Tibial artery (tissue), 4 donors: ENCODE results near the gene ZNF304.

ENCODE experiments used
- DNase-seq, 2 donors: peaks; one replicate each; pipeline ENCODE4 v3.0.0-alpha.2; 2019
- H3K27ac ChIP-seq, 2 donors: fragments of 200-600 bp; sonication (generic) in 1 of 2; 1 replicate in 1 of 2; 2 replicates in 1 of 2; pipeline ENCODE4 v1.5.1; 2018 to 2019; ENCODE audit warnings: mild to moderate bottlenecking in 1 of 2
- H3K27me3 ChIP-seq, 2 donors: fragments of 200-600 bp; sonication (generic) in 1 of 2; one replicate each; pipeline versions ENCODE4 v1.5.1 to v1.6.0; 2016 to 2019
- H3K36me3 ChIP-seq, 3 donors: fragments of 200-600 bp; sonication (generic) in 2 of 3; one replicate each; pipeline ENCODE4 v1.5.1; 2016 to 2019; ENCODE audit warnings: mild to moderate bottlenecking in 2 of 3
- H3K4me1 ChIP-seq, 4 donors: fragments of 200-600 bp; sonication (generic) in 2 of 4; 1 replicate in 3 of 4; 2 replicates in 1 of 4; pipeline ENCODE4 v1.5.1; 2016 to 2019
- H3K4me3 ChIP-seq, 2 donors: fragments of 200-600 bp; sonication (generic) in 1 of 2; 1 replicate in 1 of 2; 2 replicates in 1 of 2; pipeline ENCODE4 v1.5.1; 2018 to 2019; ENCODE audit warnings: mild to moderate bottlenecking in 2 of 2
- H3K9me3 ChIP-seq, 3 donors: fragments of 200-600 bp; sonication (generic) in 1 of 3; one replicate each; pipeline ENCODE4 v1.5.1; 2016 to 2019
- intact Hi-C: fragments of 100-400 bp; cut with DNase I; formaldehyde crosslinking; loops from one replicate; pipeline ENCODE4 v1.15.0; 2023; ENCODE audit warnings: low total_unique reads
- TF ChIP-seq, protein P1 (sequence below), 2 experiments: fragments of 200-600 bp in 1 of 2; fragments of 450-650 bp in 1 of 2; IDR thresholded peaks; one replicate each; pipeline ENCODE4 v1.5.1; 2017 to 2019; ENCODE audit warnings: antibody characterized with exemption in 2 of 2, mild to moderate bottlenecking in 1 of 2, moderate library complexity in 1 of 2

Gene ZNF304

DNA sequence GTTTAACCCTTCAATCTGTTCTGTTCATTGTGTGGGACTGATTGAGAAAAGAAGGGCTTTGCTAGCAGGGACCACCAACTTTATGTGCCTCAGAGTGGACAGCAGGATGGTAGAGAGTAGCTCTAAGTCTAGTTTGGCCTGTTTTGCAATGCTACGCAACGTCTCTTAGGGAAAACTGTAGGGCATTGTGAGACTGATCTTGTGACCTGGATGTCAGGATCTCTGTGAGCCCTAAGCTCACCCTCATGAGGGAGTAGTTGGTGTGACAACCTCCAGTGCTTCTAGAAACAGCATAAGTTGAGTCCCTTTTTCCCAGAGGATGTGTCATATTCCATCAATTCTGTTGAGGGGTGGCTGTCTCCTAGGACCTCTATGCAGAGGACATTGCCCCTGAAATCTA lies 40.3 kb upstream of the ZNF304 start:
- DNase-seq: no peak
- Histone ChIP-seq H3K27ac (no peak overlapping the region), H3K27me3 (no peaks in the 10 kb centered on the region), H3K36me3 (peaks cover 0 to 1% (median under 1%) of the 10 kb centered on the region in 3 donors), H3K9me3 (peaks cover 0 to 10% (median 0%) of the 10 kb centered on the region in 3 donors), H3K4me1 (no peaks in the 10 kb centered on the region), H3K4me3 (no peak overlapping the region)
- intact Hi-C loops: no loop called here
- TF ChIP-seq, protein P1, sequence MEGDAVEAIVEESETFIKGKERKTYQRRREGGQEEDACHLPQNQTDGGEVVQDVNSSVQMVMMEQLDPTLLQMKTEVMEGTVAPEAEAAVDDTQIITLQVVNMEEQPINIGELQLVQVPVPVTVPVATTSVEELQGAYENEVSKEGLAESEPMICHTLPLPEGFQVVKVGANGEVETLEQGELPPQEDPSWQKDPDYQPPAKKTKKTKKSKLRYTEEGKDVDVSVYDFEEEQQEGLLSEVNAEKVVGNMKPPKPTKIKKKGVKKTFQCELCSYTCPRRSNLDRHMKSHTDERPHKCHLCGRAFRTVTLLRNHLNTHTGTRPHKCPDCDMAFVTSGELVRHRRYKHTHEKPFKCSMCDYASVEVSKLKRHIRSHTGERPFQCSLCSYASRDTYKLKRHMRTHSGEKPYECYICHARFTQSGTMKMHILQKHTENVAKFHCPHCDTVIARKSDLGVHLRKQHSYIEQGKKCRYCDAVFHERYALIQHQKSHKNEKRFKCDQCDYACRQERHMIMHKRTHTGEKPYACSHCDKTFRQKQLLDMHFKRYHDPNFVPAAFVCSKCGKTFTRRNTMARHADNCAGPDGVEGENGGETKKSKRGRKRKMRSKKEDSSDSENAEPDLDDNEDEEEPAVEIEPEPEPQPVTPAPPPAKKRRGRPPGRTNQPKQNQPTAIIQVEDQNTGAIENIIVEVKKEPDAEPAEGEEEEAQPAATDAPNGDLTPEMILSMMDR (IDR thresholded peaks at IDR 0.05): no peak

DNA sequence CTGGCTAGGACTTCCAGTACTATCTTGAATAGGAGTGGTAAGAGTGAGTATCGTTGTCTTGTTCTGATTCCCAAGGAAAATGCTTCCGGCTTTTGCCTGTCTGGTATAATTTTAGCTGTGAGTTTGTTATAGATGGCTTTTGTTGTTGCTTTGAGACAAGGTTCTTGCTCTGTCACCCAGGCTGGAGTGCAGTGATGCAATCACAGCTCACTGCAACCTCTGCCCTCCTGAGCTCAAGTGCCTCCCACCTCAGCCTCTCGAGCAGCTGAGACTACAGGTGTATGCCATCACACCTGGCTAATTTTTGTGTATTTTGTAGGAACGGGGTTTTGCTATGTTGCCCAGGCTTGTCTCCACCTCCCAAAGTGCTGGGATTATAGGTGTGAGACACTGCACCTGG lies 36.9 kb upstream of the ZNF304 start:
- no peaks in the 10 kb centered on the region for H3K36me3 ChIP-seq
- no peak overlapping the region for H3K4me3 ChIP-seq
- peaks cover 0 to 9% of the 10 kb centered on the region in 2 donors for H3K27me3 ChIP-seq
- no peak overlapping the region for H3K27ac ChIP-seq
- no peak for DNase-seq
- TF ChIP-seq, protein P1 (IDR thresholded peaks at IDR 0.05): no peak
- H3K4me1 ChIP-seq: no peaks in the 10 kb centered on the region
- no peaks in the 10 kb centered on the region for H3K9me3 ChIP-seq
- intact Hi-C loops: no loop called here

DNA sequence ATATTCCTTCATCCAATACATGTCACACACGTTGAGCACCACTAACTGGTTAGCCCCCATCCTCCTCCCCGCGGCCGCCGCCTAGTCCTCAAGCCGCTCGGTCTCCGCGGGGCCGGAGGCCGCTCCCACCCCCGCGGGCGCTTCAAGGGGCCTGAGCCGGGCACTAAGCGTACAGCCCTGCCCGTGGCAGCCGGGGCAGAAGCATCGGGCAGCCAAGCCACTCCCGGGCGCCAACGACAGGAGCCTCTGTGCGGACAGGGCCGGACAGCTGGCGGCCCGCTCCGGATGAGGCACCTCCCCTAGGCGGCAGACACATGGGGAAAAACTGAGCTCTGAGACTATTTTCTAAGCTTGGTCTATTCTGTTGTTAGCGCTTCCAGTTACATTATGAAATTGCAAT lies 33.6 kb upstream of the ZNF304 start:
- Histone ChIP-seq H3K9me3 (peaks cover 0 to 5% (median 1%) of the 10 kb centered on the region in 3 donors), H3K27ac (no peak overlapping the region), H3K27me3 (peaks cover 0 to 9% of the 10 kb centered on the region in 2 donors), H3K36me3 (peaks cover 0 to 5% (median 2%) of the 10 kb centered on the region in 3 donors), H3K4me3 (no peak overlapping the region), H3K4me1 (peaks cover 0 to 18% (median 13%) of the 10 kb centered on the region in 4 donors)
- TF ChIP-seq, protein P1 (IDR thresholded peaks at IDR 0.05): no peak
- intact Hi-C loops: no loop called here
- no peak for DNase-seq

DNA sequence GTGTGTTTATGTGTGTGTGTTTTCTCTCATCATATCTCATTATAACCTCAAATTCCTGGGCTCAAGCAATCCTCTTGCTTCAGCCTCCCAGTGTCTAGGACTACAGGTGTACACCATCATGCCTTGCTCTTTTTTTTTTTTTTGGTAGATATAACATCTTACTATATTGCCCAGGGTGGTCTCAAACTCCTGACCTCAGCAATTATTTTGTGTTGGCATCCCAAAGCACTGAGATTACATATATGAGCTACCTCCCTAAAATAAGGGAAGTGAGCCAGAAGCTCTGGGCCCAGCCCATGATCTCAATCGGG lies 31.2 kb upstream of the ZNF304 start:
- intact Hi-C loops: loop anchor here (5.0 kb wide), 1 partner anchor 37 kb away; no protein-coding TSS in a partner anchor
- peaks cover 0 to 18% (median 13%) of the 10 kb centered on the region in 4 donors for H3K4me1 ChIP-seq
- H3K27me3 ChIP-seq: peaks cover 0 to 9% of the 10 kb centered on the region in 2 donors
- peaks cover 23 to 25% (median 23%) of the 10 kb centered on the region in 3 donors for H3K36me3 ChIP-seq
- peak overlapping the region; percentile 87 to 95 for H3K27ac ChIP-seq
- H3K9me3 ChIP-seq: peaks cover 0 to 26% (median 13%) of the 10 kb centered on the region in 3 donors
- DNase-seq: no peak
- peak overlapping the region; percentile 93 to 94 for H3K4me3 ChIP-seq
- TF ChIP-seq, protein P1 (IDR thresholded peaks at IDR 0.05): no peak

DNA sequence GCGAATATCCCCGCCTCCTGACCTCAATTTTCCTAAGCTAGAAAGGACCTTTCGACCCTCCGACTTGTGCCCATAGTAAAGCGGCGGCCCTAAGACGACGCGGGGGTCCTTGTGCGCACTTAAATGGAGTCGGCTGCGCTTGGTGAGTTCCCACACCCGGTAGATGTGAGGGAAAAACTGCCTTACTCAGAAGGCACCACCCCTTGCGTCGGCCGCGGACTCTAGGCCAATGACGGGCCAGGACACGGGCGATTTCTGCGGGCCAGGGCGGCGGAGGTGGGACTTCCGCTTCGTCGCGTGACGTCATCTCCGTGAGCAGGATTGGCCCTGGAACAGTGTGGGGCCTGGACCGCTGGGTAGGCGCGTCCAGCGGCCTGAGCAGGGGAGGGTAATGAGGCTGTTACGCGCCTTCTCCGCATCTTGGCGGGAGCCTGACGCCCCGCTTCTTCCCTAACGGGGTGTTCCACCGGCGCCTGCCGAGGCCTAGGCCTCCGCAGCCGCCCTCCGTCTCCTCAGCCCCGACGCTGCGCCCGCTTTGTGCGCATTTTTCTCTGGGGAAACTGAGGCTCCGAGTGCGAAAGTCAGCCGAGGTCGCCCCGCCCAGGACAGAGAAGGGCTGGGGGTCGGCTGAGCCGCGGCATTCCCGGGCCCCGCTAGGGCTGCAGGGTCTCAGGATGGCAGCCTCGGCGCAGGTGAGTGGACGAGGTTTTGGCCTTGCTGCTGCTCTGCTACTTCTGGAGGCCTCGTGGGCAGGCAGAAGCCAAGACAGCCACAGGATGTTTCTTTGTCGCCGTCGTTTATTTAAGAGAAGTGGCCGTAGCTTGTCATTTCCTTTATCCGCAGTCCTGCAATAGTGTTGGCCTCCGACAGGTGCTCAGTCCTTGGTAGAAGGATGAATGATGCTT lies 30.6 kb upstream of the ZNF304 start, which contains the start of gene ZNF543:
TSS of gene ZNF543 (plus strand) at position 293 of the 905 bp plus-strand sequence. CDS start at position 675, 382 bp downstream.
- Histone ChIP-seq H3K4me1 (peaks cover 0 to 18% (median 13%) of the 10 kb centered on the region in 4 donors), H3K4me3 (peak within 1 kb of the TSS; percentile 93 to 94), H3K27me3 (peaks cover 0 to 9% of the 10 kb centered on the region in 2 donors), H3K27ac (peak within 1 kb of the TSS; percentile 87 to 95), H3K9me3 (peaks cover 0 to 32% (median 19%) of the 10 kb centered on the region in 3 donors), H3K36me3 (peaks cover 29 to 31% (median 29%) of the 10 kb centered on the region in 3 donors)
- intact Hi-C loops: loop anchor here (5.0 kb wide), 1 partner anchor 37 kb away; no protein-coding TSS in a partner anchor
- TF ChIP-seq, protein P1 (IDR thresholded peaks at IDR 0.05): no peak
- DNase-seq: peak; percentile 93 to 97
